ENCODE data around the gene CRK. TPM values are rescaled to one million over a fixed set of nuclear protein-coding genes. Genes with fewer than 3 reads are reported as not detected.

Gene CRK
- total and polyA plus RNA-seq, 7 donors: 33.6 to 88.7 (median 67.7) TPM

- Histone ChIP-seq H3K4me3 (no peak overlapping the region), H3K36me3 (peaks cover 9 to 65% (median 30%) of the 10 kb centered on the region in 4 donors), H3K27ac (no peak overlapping the region), H3K27me3 (no peaks in the 10 kb centered on the region), H3K9me3 (no peaks in the 10 kb centered on the region), H3K4me1 (peaks cover 0 to 18% (median 12%) of the 10 kb centered on the region in 4 donors)
- 90% methylated on average over 8 of the region's 8 CpGs for WGBS, 2 donors
- TF ChIP-seq POLR2A (IDR thresholded peaks at IDR 0.05): no peak
- TF ChIP-seq POLR2AphosphoS5 (IDR thresholded peaks at IDR 0.05): no peak
- TF ChIP-seq EP300 (IDR thresholded peaks at IDR 0.05): no peak
- TF ChIP-seq CTCF (IDR thresholded peaks at IDR 0.05): no peak
- no peak for DNase-seq
- intact Hi-C loops (cut with DNase I): no loop called here
Observed at GRCh38 chr17:1464186-1464585, 8.2 kb upstream of the CRK start.

GRCh38 chr17:1462164-1463112 lies 6.4 kb upstream of the CRK start:
- H3K27ac ChIP-seq: peak overlapping the region in 2 of 4 donors; percentile 5 to 15
- 78 to 84% methylated on average over 33 of the region's 33 CpGs for WGBS, 2 donors
- intact Hi-C loops (cut with DNase I): no loop called here
- no peak overlapping the region for H3K4me3 ChIP-seq
- H3K27me3 ChIP-seq: no peaks in the 10 kb centered on the region
- H3K4me1 ChIP-seq: peaks cover 0 to 18% (median 12%) of the 10 kb centered on the region in 4 donors
- no peaks in the 10 kb centered on the region for H3K9me3 ChIP-seq
- peaks cover 0 to 47% (median 15%) of the 10 kb centered on the region in 4 donors for H3K36me3 ChIP-seq
- DNase-seq: no peak
- TF ChIP-seq POLR2A (IDR thresholded peaks at IDR 0.05) (no peak), POLR2AphosphoS5 (IDR thresholded peaks at IDR 0.05) (no peak), CTCF (IDR thresholded peaks at IDR 0.05) (no peak), EP300 (IDR thresholded peaks at IDR 0.05) (no peak)

GRCh38 chr17:1461198-1461944 lies 5.3 kb upstream of the CRK start:
- TF ChIP-seq POLR2AphosphoS5 (IDR thresholded peaks at IDR 0.05) (no peak), POLR2A (IDR thresholded peaks at IDR 0.05) (no peak), EP300 (IDR thresholded peaks at IDR 0.05) (no peak), CTCF (IDR thresholded peaks at IDR 0.05) (no peak)
- H3K4me3 ChIP-seq: no peak overlapping the region
- peak overlapping the region; percentile 4 to 72 (median 63) for H3K27ac ChIP-seq
- peaks cover 0 to 26% (median 18%) of the 10 kb centered on the region in 4 donors for H3K4me1 ChIP-seq
- 84 to 90% methylated on average over 18 of the region's 18 CpGs for WGBS, 2 donors
- intact Hi-C loops (cut with DNase I): no loop called here
- DNase-seq: no peak
- H3K36me3 ChIP-seq: peaks cover 0 to 37% (median 7%) of the 10 kb centered on the region in 4 donors
- H3K27me3 ChIP-seq: no peaks in the 10 kb centered on the region
- no peaks in the 10 kb centered on the region for H3K9me3 ChIP-seq

- intact Hi-C loops (cut with DNase I): no loop called here
- TF ChIP-seq POLR2AphosphoS5 (IDR thresholded peaks at IDR 0.05): peak in 2 of 4 donors; percentile 23 to 31
- no peak for TF ChIP-seq CTCF (IDR thresholded peaks at IDR 0.05)
- Histone ChIP-seq H3K36me3 (peaks cover 0 to 25% (median 2%) of the 10 kb centered on the region in 4 donors), H3K4me1 (peaks cover 0 to 27% (median 18%) of the 10 kb centered on the region in 4 donors), H3K4me3 (no peak overlapping the region), H3K27ac (peak overlapping the region; percentile 58 to 72 (median 67)), H3K27me3 (no peaks in the 10 kb centered on the region), H3K9me3 (no peaks in the 10 kb centered on the region)
- 13 to 48% methylated on average over 6 of the region's 6 CpGs for WGBS, 2 donors
- DNase-seq: peak; percentile 83
Observed at GRCh38 chr17:1460233-1460632, 4.2 kb upstream of the CRK start.

All from sigmoid colon (tissue), 7 donors.